ENCODE data around the gene AJUBA.
"Not testable (repeated sequence)": the region's sequence is repeated elsewhere in the genome, so short reads cannot be mapped to it uniquely, and the experiment has no call there.

The AJUBA gene

GRCh38 chr14:22976620-22977433 lies 5.5 kb downstream of the AJUBA start:
- no peak for TF ChIP-seq TAF1 (IDR thresholded peaks at IDR 0.05; ENCODE audit: borderline replicate concordance, low read depth, low read length)
- no peak for TF ChIP-seq POLR2AphosphoS5 (IDR thresholded peaks at IDR 0.05; ENCODE audit: low read depth, low read length)
- TF ChIP-seq POLR2A (IDR thresholded peaks at IDR 0.05; ENCODE audit: low read depth, low read length), result no peak
- DNase-seq (ENCODE audit: insufficient read length) (no peak), FAIRE-seq (no peak)

GRCh38 chr14:22974530-22975313 lies 7.6 kb downstream of the AJUBA start:
- FAIRE-seq, result no peak
- TF ChIP-seq TAF1 (IDR thresholded peaks at IDR 0.05; ENCODE audit: borderline replicate concordance, low read depth, low read length) (no peak), POLR2AphosphoS5 (IDR thresholded peaks at IDR 0.05; ENCODE audit: low read depth, low read length) (no peak), POLR2A (IDR thresholded peaks at IDR 0.05; ENCODE audit: low read depth, low read length) (no peak)
- DNase-seq (ENCODE audit: insufficient read length), result no peak

GRCh38 chr14:22973217-22974032 lies 8.9 kb downstream of the AJUBA start:
- DNase-seq (ENCODE audit: insufficient read length) (no peak), FAIRE-seq (peak; percentile 74)
- TF ChIP-seq TAF1 (IDR thresholded peaks at IDR 0.05; ENCODE audit: borderline replicate concordance, low read depth, low read length) (no peak), POLR2AphosphoS5 (IDR thresholded peaks at IDR 0.05; ENCODE audit: low read depth, low read length) (no peak), POLR2A (IDR thresholded peaks at IDR 0.05; ENCODE audit: low read depth, low read length) (no peak)

- DNase-seq (ENCODE audit: insufficient read length) (no peak), FAIRE-seq (no peak)
- TF ChIP-seq TAF1 (IDR thresholded peaks at IDR 0.05; ENCODE audit: borderline replicate concordance, low read depth, low read length) (no peak), POLR2A (IDR thresholded peaks at IDR 0.05; ENCODE audit: low read depth, low read length) (no peak), POLR2AphosphoS5 (IDR thresholded peaks at IDR 0.05; ENCODE audit: low read depth, low read length) (no peak)
Observed at GRCh38 chr14:22972313-22972930, 9.9 kb downstream of the AJUBA start.

GRCh38 chr14:22971152-22971551 lies 11.2 kb downstream of the AJUBA start:
- DNase-seq (ENCODE audit: insufficient read length), result no peak
- TF ChIP-seq TAF1 (IDR thresholded peaks at IDR 0.05; ENCODE audit: borderline replicate concordance, low read depth, low read length), result no peak
- no peak for TF ChIP-seq POLR2AphosphoS5 (IDR thresholded peaks at IDR 0.05; ENCODE audit: low read depth, low read length)
- TF ChIP-seq POLR2A (IDR thresholded peaks at IDR 0.05; ENCODE audit: low read depth, low read length), result no peak
- no peak for FAIRE-seq

GRCh38 chr14:22966783-22967269 lies 15.5 kb downstream of the AJUBA start:
- FAIRE-seq, result no peak
- TF ChIP-seq TAF1 (IDR thresholded peaks at IDR 0.05; ENCODE audit: borderline replicate concordance, low read depth, low read length) (no peak), POLR2AphosphoS5 (IDR thresholded peaks at IDR 0.05; ENCODE audit: low read depth, low read length) (no peak), POLR2A (IDR thresholded peaks at IDR 0.05; ENCODE audit: low read depth, low read length) (no peak)

GRCh38 chr14:22965916-22966782 lies 16.2 kb downstream of the AJUBA start:
- DNase-seq (ENCODE audit: insufficient read length); FAIRE-seq: not testable (repeated sequence)

More at GRCh38 chr14:22966783-22967269, 15.5 kb downstream of the AJUBA start:
- no peak for DNase-seq (ENCODE audit: insufficient read length)

GRCh38 chr14:22962061-22962676 lies 20.2 kb downstream of the AJUBA start:
- DNase-seq (ENCODE audit: insufficient read length) (no peak), FAIRE-seq (no peak)
- TF ChIP-seq POLR2AphosphoS5 (IDR thresholded peaks at IDR 0.05; ENCODE audit: low read depth, low read length) (no peak), POLR2A (IDR thresholded peaks at IDR 0.05; ENCODE audit: low read depth, low read length) (no peak), TAF1 (IDR thresholded peaks at IDR 0.05; ENCODE audit: borderline replicate concordance, low read depth, low read length) (no peak)

- no peak for FAIRE-seq
- no peak for TF ChIP-seq TAF1 (IDR thresholded peaks at IDR 0.05; ENCODE audit: borderline replicate concordance, low read depth, low read length)
- TF ChIP-seq POLR2A (IDR thresholded peaks at IDR 0.05; ENCODE audit: low read depth, low read length), result no peak
- TF ChIP-seq POLR2AphosphoS5 (IDR thresholded peaks at IDR 0.05; ENCODE audit: low read depth, low read length), result no peak
- DNase-seq (ENCODE audit: insufficient read length), result no peak
Observed at GRCh38 chr14:22955702-22956569, 26.4 kb downstream of the AJUBA start.
